HG03457 (cell line): ENCODE measurements around the gene PKNOX1.
"Not testable (repeated sequence)": the region's sequence is repeated elsewhere in the genome, so short reads cannot be mapped to it uniquely, and the experiment has no call there.

ENCODE experiments used
- ATAC-seq: cut with Tn5 transposase; IDR thresholded peaks from one replicate; pipeline ENCODE4 v1.9.1; 2021; ENCODE audit warnings: moderate number of reproducible peaks; ENCODE audit not compliant: unreplicated experiment

The PKNOX1 gene

GRCh38 chr21:42951193-42951592 is 23.2 kb upstream of the PKNOX1 start:
- not testable (repeated sequence) for ATAC-seq

- ATAC-seq, result peak; percentile 100
These were observed 17.3 kb upstream of the PKNOX1 start for GRCh38 chr21:42956824-42957630.

- not testable (repeated sequence) for ATAC-seq
These were observed 16.2 kb upstream of the PKNOX1 start for GRCh38 chr21:42958122-42958521.

- no peak for ATAC-seq
These were observed 14.6 kb upstream of the PKNOX1 start for GRCh38 chr21:42959728-42960127.

- no peak for ATAC-seq
These were observed 11.9 kb upstream of the PKNOX1 start for GRCh38 chr21:42962380-42963007.

GRCh38 chr21:42964086-42964485 is 10.3 kb upstream of the PKNOX1 start:
- ATAC-seq, result no peak

- ATAC-seq, result no peak
These were observed 9.7 kb upstream of the PKNOX1 start for GRCh38 chr21:42964546-42965210.

- ATAC-seq, result no peak
These were observed 9.2 kb upstream of the PKNOX1 start for GRCh38 chr21:42965211-42965560.

- not testable (repeated sequence) for ATAC-seq
These were observed 6.7 kb upstream of the PKNOX1 start for GRCh38 chr21:42967616-42968015.

- ATAC-seq, result no peak
These were observed 5.2 kb upstream of the PKNOX1 start for GRCh38 chr21:42969193-42969600.

- no peak for ATAC-seq
These were observed 3.3 kb upstream of the PKNOX1 start for GRCh38 chr21:42970946-42971653.

GRCh38 chr21:42971897-42972275 is 2.5 kb upstream of the PKNOX1 start:
- ATAC-seq, result no peak

GRCh38 chr21:42973309-42973990 is 912 bp upstream of the PKNOX1 start:
- ATAC-seq, result no peak

- ATAC-seq, result peak; percentile 15
These were observed 764 bp downstream of the PKNOX1 start for GRCh38 chr21:42974832-42975820.

GRCh38 chr21:42975886-42976608 is 1.7 kb downstream of the PKNOX1 start:
- no peak for ATAC-seq

GRCh38 chr21:42980312-42981213 is 6.2 kb downstream of the PKNOX1 start:
- no peak for ATAC-seq

- ATAC-seq, result no peak
These were observed 6.8 kb downstream of the PKNOX1 start for GRCh38 chr21:42981214-42981523.

- ATAC-seq, result no peak
These were observed 7.5 kb downstream of the PKNOX1 start for GRCh38 chr21:42981862-42982261.
